ENCODE data around the gene DEPDC5.

DNA sequence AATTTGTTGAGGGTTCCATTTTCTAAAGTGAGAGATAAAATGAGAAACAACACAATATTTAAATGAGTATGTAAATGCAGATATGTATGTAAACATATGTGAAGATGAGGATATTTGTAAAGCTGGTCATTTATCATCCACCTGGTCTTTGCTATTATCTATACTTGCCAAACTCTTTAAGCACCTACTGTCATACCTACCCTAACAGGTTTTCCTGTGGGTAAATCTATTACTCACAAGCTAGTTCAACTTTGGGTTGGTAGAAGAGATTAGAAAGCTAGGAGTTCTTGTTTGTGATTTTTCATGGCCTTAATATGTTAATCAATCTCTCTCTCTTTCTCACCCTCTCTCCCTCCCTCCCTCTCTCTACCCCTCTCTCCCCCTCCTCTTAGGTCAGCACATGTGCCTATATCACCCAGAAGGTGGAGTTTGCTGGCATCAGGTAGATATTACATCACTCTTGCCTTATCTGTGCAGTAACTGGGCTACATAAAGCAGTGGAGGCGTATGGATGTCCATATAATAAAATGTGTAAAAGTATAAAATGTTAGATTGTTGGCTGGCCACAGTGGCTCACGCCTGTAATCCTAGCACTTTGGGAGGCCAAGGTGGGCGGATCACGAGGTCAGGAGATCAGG, 14.7 kb downstream of the DEPDC5 start:
- no peak for TF ChIP-seq CTCF (IDR thresholded peaks at IDR 0.05)
- TF ChIP-seq POLR2A (IDR thresholded peaks at IDR 0.05): no peak
- TF ChIP-seq EP300 (IDR thresholded peaks at IDR 0.05): no peak

Measured in tibial nerve (tissue), 4 donors.